CD4-positive, alpha-beta T cell treated with Interferon alpha-2 for 1 hour (primary cell): ENCODE data around the gene GTPBP2.
A peak's percentile ranks its signal among the peaks of the same experiment; 100 is the strongest.
"Not testable (repeated sequence)": the region's sequence is repeated elsewhere in the genome, so short reads cannot be mapped to it uniquely, and the experiment has no call there.

Source experiments
- DNase-seq, 2 donors: peaks; one replicate each; pipeline ENCODE4 v3.0.0-alpha.2; 2020 to 2022

Gene GTPBP2

GRCh38 chr6:43623880-43624785, 4.9 kb downstream of the GTPBP2 start:
- no peak for DNase-seq

DNA sequence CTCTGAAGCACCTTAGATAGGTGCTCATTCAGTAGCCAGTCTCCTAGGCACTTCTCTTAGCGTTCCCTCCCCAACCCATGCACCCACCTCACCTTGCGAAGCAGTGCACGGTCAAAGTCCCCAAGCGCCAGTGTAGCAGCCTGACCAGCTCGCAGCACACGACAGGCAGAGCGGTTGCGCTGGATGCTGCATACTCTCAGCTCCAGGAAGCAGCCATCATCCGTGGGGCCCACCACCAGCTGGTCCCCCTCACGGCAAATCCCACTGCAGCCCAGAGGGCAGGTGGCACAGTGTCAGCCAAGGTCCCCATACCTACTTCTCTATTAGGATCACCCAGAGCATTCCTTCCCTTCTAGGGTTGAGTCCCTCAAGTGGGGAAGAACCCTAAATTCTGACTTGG, 6.5 kb downstream of the GTPBP2 start:
- DNase-seq, result no peak

DNA sequence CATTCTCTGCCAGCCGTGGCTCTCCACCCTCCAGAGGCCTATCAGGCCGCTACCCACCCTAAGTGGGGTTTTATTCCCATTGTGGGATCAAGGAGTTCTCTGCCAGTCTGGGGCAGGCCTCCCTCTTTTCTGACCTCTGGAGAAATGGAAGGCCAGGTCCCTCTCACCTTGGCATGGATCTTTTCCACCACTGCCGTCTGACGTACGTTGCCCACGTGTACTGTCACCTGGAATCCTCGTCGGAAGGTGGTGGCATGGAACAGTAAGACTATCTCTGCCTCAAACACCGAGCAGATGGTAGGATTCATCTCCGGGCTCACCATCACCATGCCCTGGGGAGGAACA, 7.3 kb downstream of the GTPBP2 start:
- no peak for DNase-seq

- DNase-seq, result no peak
Observed at GRCh38 chr6:43621078-43621835, 7.8 kb downstream of the GTPBP2 start.

DNA sequence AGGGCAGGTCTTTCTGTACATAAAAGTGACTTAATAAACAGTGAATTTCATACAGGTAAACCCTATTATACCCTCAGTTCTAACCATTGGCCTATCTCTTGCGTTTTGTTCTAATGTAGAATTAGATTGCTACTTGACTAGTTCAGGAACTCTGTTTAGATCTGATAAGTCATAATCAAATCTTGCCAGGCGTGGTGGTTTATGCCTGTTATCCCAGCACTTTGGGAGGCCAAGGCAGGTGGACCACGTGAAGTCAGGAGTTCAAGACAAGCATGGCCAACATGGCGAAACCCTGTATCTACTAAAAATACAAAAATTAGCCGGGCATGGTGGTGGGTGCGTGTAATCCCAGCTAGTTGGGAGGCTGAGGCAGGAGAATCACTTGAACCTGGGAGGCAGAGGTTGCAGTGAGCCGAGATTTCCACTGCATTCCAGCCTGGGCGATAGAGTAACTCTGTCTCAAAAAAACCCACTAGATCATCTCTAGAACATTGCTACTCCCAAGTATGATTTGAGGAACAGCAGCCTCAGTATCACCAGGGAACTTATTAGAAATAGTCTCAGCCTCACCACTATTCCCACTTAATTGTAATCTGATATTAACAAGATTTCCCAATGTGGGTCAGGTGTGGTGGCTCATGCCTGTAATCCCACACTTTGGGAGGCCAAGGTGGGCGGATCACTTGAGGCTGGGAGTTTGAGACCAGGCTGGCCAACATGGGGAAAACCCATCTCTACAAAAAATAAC, 12.2 kb downstream of the GTPBP2 start:
- DNase-seq, result no peak

DNA sequence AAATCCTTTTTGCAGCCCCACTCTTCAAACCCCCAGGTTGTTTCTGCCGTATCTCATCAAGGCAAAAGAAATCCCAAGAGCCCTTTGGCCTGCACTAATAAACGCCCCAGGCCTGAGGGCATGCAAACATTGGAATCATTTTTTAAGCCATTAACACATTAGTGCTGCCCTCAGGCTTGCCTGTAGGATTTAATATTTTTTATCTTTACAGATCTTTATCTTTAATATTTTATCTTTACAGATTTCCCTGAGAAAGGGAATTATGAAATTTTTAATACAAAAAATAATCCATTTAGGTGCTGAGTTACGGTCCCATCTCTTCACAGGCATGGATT, 14.7 kb downstream of the GTPBP2 start:
- no peak for DNase-seq

DNA sequence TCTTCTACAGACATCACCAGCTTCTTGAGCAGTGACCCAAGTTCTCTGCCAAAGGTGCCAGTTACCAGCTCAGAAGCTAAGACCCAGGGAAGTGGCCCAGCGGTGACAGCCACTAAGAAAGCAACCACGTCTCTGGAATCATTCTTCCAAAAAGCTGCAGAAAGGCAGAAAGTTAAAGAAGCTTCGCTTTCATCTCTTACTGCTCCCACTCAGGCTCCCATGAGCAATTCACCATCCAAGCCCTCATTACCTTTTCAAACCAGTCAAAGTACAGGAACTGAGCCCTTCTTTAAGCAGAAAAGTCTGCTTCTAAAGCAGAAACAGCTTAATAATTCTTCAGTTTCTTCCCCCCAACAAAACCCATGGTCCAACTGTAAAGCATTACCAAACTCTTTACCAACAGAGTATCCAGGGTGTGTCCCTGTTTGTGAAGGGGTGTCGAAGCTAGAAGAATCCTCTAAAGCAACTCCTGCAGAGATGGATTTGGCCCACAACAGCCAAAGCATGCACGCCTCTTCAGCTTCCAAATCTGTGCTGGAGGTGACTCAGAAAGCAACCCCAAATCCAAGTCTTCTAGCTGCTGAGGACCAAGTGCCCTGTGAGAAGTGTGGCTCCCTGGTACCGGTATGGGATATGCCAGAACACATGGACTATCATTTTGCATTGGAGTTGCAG, 15.2 kb downstream of the GTPBP2 start:
- no peak for DNase-seq

DNA sequence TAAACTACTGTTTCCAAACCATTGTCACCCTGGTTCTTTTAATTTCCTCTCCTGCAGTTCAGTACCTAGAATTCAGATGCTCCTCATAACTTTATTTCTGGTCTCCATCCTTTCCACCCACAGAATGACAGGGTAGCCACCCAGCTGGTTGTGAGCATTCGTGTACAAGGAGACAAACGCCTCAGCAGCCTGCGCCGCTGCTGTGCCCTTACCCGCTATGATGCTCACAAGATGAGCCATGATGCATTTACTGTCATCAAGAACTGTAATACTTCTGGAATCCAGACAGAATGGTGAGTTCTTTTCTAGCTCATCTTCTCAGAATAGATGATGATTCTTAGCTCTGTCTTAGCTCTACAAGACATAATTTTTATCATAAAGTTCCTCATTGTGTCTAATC, 18.6 kb downstream of the GTPBP2 start:
- no peak for DNase-seq

DNA sequence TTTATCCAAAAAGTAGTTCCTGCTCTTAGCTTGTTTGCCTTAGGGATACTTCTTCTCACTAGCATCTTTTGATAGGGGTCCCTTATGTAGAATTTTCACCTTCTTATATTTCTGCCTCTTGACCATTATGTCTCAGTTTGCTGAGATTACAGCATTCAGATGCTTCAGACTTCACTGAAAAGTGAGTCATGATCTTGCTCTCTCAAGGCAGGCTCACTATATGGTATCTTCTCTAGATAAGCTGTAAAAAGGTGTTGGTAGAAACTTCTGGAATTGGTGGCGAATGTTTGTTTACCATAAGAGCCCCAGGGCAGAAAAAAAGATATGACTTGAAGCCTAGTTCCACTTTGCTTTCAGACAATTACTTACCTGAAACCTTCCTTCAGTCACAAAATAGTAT, 19.7 kb downstream of the GTPBP2 start:
- DNase-seq, result no peak

- DNase-seq, result no peak
Observed at GRCh38 chr6:43608807-43609206, 20.3 kb downstream of the GTPBP2 start.

DNA sequence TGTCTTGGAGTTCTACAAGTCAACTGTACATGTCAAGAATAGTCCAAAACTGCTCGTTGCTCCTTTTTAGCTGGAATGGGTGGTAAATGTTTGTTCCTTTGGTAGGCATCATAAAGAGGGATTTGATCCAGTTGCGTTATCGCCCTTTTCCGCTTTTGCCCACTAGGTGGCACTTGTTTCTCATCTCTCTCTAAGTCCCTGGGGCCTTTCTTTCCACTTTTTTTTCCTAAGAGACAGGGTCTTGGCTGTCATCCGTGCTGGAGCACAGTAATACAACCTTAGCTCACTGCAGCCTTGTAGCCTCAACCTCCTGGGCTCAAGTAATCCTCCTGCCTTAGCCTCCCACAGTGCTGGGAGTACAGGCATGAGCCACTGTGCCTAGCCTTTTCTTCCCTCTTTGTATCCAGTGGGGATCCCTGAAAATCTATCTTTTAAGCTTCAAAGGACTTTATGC, 20.7 kb downstream of the GTPBP2 start:
- DNase-seq, result peak; percentile 38 to 63

GRCh38 chr6:43606019-43606418, 23.0 kb downstream of the GTPBP2 start:
- no peak for DNase-seq

DNA sequence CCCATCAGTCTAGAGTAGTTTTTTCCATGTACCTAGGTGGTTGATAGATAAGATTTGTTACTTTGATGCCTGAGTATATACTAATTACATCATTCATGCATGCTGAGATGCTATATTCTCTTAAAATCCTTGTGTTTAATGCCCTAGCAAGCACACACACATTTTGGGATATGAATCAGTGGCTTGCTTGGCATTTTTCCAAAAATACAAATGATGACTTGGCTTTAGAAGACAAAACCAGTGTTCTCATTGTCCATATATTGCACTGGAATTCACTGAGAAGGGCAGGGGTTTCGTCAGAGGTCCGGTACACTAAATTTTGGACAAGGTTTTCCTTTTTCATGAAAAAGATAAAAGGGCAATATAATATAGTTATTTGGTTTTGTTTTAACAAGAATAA, 24.9 kb downstream of the GTPBP2 start:
- DNase-seq, result no peak

- DNase-seq, result no peak
Observed at GRCh38 chr6:43600595-43600994, 28.5 kb downstream of the GTPBP2 start.

DNA sequence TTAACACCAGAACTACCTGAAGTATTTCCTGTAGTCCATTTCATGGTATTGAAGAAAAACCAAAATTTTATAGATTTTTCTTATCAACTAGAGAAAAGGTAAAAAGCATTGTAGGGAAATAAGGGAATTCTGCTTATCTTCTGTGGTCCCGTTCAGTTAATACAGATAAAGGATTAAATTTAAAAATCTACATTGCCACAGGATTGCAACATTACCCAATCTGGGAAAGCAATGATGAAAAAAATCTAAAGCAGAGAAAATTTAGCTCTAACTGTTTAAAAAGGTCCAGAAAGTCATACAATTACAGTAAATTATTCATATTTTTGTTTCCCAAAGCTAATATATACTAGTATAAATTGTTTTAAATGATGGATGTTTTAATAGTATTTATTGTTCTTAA, 35.1 kb downstream of the GTPBP2 start:
- DNase-seq, result no peak

GRCh38 chr6:43589564-43589963, 39.5 kb downstream of the GTPBP2 start:
- not testable (repeated sequence) for DNase-seq

GRCh38 chr6:43588194-43588593, 40.9 kb downstream of the GTPBP2 start:
- DNase-seq, result no peak

DNA sequence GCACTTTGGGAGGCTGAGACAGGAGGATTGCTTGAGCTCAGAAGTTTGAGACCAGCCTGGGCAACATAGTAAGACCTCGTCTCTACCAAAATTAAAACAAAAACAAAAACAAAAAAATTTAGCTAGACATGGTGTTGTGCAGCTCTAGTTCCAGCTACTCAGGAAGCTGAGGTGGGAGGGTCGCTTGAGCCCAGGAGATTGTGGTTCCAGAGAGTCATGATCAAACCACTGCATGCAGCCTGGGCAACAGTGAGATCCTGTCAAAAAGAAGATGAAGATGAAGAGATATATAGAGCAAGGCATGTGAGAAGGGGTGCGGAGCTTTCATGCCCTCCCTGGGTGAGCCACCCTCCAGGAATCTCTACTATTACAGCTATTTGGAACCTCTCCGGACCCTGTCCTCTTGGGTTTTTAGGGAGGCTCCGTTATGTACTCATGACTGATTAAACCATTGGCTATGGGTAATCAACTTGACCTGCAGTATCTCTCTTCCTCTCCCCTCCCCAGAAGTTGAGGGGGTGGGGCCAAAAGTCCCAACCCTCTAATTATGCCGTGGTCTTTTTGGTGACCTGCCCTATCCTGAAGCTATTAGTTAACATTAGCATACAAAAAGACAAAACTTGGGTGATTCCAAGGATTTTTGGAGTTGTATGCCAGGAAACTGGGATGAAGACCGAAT, 44.0 kb downstream of the GTPBP2 start:
- peak in 1 of 2 donors; percentile 44 for DNase-seq

DNA sequence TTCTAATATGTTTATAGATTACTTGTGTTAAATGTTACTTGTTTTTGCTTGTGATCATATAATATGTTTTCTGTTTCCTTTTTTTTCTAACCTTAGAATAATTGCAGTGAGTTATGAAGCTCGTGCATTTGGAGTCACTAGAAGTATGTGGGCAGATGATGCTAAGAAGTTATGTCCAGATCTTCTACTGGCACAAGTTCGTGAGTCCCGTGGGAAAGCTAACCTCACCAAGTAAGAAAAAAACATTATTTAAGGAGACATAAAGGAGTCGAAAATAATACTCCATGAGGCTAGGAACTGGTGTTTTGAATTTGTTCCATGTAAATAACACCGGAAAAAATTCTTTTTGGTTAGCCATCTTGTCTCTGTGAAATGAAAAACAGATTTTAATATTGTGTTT, 46.2 kb downstream of the GTPBP2 start:
- no peak for DNase-seq

GRCh38 chr6:43579171-43579570, 49.9 kb downstream of the GTPBP2 start:
- no peak for DNase-seq

- no peak for DNase-seq
Observed at GRCh38 chr6:43578748-43579147, 50.3 kb downstream of the GTPBP2 start.

- DNase-seq, result peak; percentile 92 to 93
Observed at GRCh38 chr6:43575772-43576551, 53.1 kb downstream of the GTPBP2 start, which contains the start of the genes POLH and XPO5. Gene POLH, plus strand, starts transcription at chr6:43576185. Its CDS starts 6,135 bp downstream, at chr6:43582320. Gene XPO5, minus strand, starts transcription at chr6:43576038. Its CDS starts 174 bp downstream, at chr6:43575864.
